ENCODE measurements around the gene TERT. TPM values are rescaled to one million over a fixed set of nuclear protein-coding genes. Genes with fewer than 3 reads are reported as not detected.
A peak's percentile ranks its signal among the peaks of the same experiment; 100 is the strongest.

TERT gene
- total RNA-seq, 1 experiment from 2014 or later, result 3.9 TPM

DNA sequence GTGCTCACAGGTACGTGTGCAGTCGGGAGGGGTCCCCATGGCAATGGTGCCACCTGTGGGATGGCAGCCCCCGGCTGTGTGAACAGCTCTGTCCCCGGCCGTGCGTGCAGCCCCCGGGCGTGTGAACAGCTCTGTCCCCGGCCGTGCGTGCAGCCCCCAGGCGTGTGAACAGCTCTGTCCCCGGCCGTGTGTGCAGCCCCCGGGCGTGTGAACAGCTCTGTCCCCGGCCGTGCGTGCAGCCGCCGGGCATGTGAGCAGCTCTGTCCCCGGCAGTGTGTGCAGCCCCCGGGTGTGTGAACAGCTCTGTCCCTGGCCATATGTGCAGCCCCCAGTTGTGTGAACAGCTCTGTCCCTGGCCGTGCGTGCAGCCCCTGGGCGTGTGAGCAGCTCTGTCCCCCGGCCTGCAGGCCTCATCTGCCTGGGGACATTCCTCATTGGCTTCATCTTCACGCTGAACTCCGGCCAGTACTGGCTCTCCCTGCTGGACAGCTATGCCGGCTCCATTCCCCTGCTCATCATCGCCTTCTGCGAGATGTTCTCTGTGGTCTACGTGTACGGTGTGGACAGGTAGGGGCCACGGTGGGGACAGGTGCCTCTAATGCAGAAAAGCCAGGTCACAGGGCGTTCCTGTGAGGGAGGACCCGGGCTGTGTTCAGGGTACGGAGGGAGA is 75.6 kb downstream of the TERT start:
- no peak for DNase-seq (ENCODE audit: low read depth)

DNA sequence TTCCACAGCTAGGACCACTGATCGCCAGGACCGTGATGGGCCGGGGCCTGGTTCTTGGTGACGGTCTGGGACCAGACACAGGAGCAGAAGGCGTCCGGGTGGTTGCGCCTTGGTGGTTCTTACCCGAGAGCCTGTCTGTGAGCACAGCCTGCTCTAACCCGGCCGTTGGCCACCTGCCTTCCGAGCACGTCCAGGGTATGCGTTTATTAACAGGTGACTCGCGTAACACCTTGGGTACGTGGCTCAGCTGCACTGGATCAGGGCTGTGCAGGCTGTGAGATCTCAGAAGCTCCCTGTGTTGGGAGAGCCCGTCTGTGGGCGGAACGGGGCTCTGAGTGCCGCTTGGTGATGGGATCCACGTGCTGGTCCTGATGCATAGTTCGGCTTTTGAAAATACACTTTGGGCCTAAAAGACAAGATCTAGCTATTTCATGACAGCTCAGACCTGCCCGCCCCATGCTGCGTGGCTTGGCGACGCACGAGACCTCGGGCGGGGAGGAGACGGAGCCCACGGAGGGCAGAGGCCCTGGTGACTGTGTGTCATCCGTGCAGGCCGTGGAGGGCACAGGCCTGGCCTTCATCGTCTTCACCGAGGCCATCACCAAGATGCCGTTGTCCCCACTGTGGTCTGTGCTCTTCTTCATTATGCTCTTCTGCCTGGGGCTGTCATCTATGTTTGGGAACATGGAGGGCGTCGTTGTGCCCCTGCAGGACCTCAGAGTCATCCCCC is 76.4 kb downstream of the TERT start:
- DNase-seq (ENCODE audit: low read depth), result no peak

DNA sequence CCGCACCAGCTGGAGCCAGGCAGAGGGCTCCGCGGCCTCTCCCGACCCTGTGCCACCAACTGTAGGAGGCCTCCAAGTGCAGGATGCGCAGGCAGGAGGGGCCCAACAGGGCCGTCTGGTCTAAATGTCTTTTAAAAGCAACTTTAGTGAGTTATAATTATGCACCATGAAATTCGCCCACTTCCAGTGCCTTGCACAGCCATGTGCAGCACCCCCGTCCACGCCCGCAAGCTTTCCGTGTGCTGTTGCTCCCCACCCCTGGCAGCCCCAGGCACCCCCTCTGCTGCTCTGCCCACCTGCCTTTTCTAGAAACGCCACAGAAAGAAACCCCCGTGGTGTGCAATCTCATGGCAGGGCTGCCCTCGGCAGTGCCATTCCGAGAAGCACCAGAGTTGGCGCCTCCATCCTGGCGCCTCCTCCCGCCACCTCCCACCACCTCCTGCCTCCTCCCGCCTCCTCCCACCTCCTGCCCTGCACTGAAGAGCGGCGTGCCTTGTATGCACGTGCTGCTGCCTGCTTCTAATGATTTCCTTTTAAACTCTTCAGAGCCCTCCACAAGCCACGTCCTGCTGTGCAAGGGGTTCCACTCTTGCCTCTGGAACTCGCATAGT is 77.2 kb downstream of the TERT start:
- DNase-seq (ENCODE audit: low read depth), result no peak

DNA sequence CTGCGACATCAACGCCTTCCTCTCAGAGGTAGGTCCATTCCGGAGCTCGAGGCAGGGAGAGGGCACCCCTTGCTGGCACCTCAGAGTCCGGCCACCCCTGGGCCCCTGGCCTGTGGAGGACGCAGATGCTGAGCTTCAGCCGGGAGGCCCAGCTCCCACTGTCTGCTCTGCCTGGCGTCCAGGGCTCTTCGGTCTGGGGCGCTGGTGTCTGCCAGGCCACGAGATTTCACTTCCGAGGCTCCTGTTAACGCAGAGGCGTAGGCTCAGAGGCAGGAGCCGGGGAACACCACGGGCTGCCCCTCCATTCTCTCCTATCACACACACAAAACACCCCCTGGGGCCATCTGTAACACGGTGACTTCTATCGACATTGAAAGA is 78.0 kb downstream of the TERT start:
- no peak for DNase-seq (ENCODE audit: low read depth)

DNA sequence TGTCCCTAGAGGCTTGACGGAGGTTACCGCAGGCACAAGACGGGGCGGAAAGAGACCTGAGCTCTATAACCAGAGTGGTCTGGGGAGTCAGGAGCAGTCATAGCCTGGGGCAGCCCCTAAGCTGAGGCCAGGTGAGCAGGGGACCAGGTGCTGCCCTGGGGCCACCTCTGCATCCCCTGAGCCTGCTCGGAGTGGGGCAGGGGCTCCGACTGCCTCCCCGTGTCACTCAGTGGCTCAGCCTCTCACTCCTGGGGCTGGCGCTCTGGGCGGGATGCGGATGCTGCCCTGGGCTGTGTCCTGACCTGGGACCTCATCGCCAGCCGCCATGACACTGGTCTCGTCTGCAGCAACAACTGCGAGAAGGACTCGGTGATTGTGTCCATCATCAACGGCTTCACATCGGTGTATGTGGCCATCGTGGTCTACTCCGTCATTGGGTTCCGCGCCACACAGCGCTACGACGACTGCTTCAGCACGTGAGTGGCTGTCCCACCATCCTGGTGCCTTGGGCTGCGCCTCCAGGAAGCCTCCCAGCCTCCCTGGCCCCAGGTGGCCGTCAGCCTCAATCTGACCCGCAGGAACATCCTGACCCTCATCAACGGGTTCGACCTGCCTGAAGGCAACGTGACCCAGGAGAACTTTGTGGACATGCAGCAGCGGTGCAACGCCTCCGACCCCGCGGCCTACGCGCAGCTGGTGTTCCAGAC is 78.5 kb downstream of the TERT start:
- DNase-seq (ENCODE audit: low read depth), result no peak

DNA sequence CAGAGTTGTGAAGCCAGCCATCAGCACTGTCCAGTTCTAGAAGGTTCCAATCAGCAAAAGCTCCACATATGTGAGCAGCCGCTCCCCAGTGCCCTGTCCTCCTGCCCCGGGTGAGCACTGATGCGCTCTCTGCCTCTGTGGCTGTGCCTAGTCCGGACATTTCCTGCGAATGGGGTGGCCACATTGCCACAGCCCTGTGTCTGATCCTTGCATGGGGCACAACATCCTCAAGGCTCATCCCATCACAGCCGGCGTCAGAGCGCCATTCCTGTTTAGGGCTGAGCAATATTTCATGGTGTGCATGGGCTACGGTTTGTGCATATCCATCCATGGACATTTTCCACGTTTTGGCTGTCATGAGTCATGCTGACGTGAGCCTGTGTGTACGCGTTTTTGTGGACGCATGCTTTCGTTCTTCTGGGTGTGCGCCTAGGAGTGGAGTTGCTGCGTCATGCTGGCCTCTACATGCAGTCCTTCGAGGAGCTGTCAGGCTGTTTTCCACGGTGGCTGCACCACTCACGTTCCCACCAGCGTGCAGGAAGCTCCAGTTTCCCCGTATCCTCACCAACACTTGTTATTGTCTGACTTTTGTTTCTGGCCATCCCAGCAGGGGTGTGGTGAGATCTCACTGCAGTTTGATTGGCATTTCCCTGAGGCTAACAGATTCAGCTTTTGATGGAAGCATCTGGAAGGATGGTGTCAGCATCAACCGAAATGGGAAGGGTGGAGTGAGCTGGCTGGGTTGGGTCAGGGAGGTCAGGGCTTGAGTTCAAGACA is 79.4 kb downstream of the TERT start:
- DNase-seq (ENCODE audit: low read depth), result no peak

DNA sequence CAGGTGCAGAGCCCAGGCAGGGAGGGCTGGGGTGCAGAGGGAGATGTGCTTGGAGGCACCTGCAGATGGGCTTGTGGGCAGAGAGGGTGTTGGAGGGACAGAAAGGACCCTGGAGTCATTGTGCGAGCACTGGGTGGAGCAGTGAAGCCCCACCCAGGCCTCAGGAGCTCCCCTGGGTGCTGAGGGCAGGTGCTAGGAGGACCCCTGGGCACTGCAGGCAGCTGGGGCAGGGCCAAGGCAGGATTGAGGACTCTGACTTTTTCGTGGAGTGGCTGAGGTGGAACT is 80.0 kb downstream of the TERT start:
- DNase-seq (ENCODE audit: low read depth), result no peak

DNA sequence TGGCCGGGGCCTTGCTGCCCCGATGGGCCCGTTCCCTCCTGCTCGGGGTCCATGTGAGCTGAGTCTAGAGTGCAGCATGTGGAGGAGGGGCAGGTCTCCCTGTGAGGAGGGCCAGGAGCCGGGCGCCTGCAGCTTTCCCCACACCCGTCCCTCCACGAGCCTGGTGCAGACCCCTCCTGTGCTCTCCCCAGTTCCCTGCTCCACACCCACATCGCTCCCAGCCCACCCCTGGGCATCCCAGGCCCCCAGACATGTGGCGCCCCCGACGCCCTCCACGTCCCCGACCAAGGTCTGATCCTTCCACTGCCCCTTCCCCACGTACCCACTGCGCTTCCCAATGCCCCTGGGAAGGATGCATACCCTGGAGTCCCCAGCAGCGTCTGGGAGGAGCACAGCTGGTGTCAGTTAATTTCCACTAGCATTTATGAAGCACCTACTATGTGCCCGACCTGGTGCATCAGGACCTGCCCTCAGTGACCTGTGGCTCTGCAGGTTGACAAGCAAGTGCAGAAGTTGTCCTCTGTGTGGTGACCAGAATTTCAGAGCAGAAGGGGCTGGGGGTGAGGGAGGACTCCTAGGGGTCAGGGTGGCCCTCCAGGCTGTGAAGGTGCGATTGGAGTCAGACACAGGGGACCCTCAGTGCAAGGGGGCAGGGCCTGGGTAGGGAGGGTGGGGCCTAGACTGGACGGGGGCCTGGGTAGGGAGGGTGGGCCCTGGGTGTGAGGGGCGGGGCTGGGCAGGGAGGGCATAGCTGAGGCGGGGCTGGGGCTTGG is 80.5 kb downstream of the TERT start:
- DNase-seq (ENCODE audit: low read depth), result no peak

DNA sequence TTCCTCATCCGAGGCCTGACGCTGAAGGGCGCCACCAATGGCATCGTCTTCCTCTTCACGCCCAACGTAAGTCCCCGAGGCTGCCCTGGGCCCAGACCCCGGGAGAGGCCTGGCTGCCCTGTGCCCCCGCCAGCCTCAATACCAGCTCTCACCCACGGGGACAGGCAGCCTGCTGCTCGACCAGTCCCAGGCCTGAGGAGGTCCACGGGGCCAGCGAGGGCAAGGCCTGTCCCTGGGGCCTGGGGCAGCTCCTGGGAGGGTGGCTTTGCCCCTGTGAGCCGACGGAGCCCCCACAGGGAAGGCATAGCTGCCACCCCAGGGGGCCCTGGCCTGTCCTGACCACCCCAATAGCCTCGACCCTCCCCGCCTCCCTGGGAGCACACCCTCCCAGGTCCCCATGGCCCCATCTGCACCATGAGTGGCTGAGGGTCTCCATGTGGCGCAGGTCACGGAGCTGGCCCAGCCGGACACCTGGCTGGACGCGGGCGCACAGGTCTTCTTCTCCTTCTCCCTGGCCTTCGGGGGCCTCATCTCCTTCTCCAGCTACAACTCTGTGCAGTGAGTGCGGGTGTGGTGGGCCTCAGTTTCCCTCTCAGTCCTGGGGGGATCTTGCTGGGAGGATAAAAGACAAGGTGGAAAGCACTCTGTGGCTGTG is 81.2 kb downstream of the TERT start:
- no peak for DNase-seq (ENCODE audit: low read depth)

DNA sequence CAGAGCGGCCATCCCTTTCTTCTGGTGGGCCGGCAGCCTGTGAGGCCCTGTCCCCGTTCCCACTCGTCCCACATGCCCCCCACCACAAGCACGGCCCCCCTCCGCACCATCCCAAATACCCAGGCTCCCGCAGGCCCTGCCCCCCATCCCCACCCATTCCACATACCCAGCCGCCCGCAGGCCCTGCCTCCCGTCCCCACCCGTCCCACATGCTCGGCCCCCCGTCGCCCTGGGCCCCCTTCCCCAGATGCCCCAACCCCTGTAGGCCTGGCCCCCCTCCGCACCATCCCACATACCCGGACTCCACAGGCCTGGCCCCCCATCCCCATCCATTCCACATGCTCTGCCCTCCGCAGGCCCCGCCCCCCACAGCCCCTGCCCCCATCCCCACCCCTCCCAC is 82.0 kb downstream of the TERT start:
- no peak for DNase-seq (ENCODE audit: low read depth)

DNA sequence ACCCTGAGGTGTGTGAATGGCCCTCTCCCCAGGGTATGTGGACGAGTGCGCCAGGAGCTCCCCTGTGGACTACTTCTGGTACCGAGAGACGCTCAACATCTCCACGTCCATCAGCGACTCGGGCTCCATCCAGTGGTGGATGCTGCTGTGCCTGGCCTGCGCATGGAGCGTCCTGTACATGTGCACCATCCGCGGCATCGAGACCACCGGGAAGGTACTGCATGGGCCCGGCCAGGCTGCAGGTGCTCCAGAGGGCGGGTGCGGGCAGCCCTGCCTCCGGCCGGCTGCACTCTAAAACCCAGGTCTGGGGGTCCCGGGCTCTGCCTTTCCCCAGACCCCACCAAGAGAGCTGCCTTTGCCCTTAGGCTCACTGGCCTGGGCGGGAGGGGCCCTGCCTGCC is 82.6 kb downstream of the TERT start:
- no peak for DNase-seq (ENCODE audit: low read depth)

DNA sequence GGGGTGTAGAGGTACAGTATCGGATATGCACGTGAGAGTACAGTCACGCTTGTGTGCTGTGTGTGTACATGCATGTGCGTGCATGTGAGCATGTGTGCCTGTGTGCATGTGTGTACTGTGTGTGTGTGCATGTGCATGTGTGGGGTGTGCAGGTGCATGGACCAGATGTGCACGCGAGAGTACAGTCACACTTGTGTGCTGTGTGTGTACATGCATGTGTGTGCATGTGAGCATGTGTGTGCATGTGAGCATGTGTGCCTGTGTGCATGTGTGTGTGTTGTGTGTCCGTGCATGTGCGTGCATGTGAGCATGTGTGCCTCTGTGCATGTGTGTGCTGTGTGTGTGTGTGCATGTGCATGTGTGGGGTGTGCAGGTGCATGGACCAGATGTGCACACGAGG is 83.2 kb downstream of the TERT start:
- DNase-seq (ENCODE audit: low read depth), result no peak

DNA sequence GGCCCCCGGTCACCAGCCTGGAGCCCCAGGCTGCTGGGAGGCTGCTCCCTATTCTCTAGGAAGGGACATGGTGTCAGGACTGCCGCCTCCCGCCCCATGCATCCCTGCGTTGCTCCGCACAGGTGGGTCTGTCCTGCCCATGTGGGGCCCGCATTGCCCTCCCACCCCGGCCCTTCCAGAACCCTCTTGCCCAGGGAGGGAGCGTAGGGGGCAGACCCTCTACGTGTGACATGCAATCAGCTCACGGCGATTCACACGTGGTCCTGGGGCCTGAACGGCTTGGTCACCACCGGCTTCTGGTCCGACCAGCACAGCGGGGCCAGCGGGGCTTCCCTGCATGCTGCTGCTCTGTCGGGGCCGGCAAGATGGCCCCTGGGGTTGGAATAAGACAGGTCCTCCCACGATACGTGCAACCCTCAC is 84.0 kb downstream of the TERT start:
- no peak for DNase-seq (ENCODE audit: low read depth)

DNA sequence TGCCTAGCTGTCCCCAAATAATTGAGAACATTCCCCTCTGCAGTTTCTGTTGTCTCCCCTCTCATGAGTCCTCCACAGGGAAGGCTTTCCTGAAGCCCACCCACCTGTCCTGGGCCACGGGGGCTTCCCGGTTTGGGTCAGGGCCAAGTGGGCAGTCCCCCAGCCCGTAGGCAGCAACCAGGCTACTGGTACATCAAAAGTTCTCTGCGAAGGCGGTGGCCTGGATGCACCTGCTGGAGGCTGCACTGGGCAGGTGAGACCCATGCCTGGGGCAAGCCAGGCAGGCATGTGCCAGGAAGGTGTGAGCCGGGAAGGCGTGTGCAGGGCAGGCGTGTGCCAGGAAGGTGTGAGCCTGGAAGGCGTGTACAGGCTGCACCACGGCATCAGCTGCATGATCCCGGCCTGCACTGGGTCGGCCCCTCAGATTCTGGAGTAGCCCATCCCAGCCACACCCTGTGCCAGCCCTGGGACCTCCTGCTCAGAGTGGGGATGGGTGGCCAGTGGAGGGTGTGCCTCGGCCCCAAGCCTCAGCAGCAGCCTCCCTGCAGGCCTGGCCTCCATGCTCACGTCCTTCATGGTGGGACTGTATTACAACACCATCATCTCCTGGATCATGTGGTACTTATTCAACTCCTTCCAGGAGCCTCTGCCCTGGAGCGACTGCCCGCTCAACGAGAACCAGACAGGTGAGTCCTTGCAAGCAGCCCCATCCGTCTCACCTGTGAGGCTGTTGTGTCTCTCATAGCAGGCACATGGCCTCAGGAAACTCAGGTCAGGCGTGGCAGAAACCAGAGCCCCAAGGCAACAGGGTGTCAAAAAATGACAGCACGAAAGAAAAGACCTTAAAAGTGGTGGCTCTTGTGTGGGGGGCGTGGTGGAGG is 84.7 kb downstream of the TERT start:
- DNase-seq (ENCODE audit: low read depth), result no peak

DNA sequence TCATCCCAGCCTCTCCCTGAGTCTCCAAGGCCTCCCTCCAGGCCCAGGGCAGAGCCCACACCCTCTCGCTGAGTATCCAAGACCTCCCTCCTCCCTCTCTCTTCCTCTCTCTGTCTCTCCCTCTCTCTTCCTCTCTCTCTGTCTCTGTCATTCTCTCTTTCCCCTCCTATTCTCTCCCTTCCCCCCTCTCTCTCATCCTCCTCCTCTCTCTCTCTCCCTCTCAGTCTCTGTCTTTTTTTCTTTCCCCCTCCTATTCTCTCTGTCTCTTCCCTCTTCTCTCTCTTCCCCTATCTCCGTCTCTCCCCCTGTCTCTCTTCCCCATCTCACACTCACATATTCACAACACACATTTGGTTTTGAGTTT is 85.4 kb downstream of the TERT start:
- no peak for DNase-seq (ENCODE audit: low read depth)

DNA sequence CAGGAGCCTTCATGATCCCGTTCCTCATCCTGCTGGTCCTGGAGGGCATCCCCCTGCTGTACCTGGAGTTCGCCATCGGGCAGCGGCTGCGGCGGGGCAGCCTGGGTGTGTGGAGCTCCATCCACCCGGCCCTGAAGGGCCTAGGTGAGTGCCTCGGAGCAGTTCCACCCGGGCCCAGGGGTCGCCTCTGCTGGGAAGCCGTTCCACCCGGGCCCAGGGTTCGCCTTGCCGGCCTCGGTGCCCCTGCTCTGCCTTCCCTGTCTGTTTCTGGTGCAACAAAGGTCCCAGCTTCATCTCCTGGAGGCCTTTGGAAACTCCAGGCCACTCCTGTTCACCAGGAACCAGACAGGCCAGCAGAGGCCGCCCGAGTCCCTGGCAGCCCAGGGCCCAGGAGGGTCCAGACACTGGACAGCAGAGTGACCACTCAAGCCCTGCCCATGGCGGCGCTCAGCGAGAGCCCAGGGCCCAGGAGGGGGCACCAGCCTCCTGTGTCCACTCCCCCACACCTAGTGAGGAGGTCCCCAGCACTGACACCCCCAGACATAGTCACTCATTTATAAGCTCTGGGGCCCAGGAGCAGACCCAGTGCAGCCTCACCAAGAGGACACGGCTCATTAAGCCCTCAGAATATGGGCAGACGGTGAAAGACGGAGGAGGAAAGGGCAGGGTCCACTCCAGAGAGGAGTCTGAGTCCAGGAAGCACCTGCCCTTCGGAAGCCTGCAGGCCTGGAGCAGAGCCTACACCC is 86.0 kb downstream of the TERT start:
- peak; percentile 22 for DNase-seq (ENCODE audit: low read depth)

DNA sequence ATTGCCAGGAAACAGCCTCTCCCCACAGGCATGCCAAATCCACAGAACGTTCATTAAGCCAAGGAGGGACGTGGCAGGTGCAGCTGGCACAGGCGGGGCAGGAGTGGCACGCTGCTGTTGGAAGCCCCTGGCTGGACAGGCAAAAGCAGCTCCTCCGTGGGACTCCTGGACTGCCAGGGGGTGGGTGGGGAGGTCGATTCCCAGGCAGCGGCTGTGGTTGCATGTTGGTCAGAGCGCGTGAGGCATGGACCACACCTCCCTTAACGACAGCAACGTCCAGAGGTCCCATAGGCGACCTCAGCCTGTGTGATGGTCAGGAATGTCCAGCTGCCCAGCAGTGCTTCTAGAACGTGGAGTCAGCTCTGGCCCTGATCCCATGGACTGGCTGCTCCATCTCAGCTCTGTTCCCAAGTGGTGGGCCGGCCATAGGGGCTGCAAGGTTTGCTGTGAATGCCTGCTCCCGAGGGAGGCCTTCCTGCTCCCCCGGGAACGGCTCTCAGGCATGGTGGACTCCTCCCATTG is 86.6 kb downstream of the TERT start:
- no peak for DNase-seq (ENCODE audit: low read depth)

DNA sequence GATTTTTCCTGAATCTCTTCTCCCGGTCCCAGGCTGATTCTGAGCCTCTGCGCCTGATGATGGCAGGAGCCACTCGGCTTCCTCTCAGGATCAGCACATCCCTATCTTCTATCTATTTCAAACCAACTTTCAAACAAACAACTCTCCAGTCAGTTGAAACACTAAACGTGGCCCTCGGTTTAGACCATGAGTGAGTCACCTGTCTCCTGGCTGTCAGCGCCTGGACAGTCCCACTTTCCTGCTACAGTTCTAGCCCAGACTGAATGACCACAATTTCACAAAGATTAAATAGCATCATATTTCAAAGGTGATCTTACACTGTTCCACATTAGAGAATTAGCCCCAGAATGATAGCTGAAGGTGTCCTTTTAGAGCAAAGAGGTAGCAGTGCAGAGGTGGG is 87.3 kb downstream of the TERT start:
- DNase-seq (ENCODE audit: low read depth), result peak; percentile 24

Measured in Daoy (cell line).